Keratinocyte (primary cell): ENCODE measurements around the gene UBXN2A. TPM values are rescaled to one million over a fixed set of nuclear protein-coding genes. Genes with fewer than 3 reads are reported as not detected.
A peak's percentile ranks its signal among the peaks of the same experiment; 100 is the strongest.

Experiments
- DNase-seq: peaks from one replicate; pipeline ENCODE4 v3.0.0-alpha.2; 2011; ENCODE audit warnings: low read depth, missing footprints, low spot score
- FAIRE-seq: peaks from 2 replicates; lab custom pipeline; 2011; peaks lifted over from hg19 to GRCh38; lab: Jason Lieb, UNC
- H2AFZ ChIP-seq: 2 replicates; pipeline ENCODE4 v1.6.0; 2012; ENCODE audit warnings: low read length, control low read depth, inconsistent platforms; ENCODE audit not compliant: control insufficient read depth
- H3K27ac ChIP-seq: 2 replicates; pipeline ENCODE4 v1.5.1; 2011; ENCODE audit warnings: low read length; ENCODE audit not compliant: control insufficient read depth, insufficient read depth
- H3K27me3 ChIP-seq: 3 replicates; pipeline ENCODE4 v1.6.0; 2011; ENCODE audit warnings: low read length; ENCODE audit not compliant: control insufficient read depth, insufficient read depth; ENCODE audit errors: extremely low read depth
- H3K36me3 ChIP-seq, 2 experiments: 2 replicates in 1 of 2; 3 replicates in 1 of 2; pipeline ENCODE4 v1.5.1; 2011; ENCODE audit warnings: low read length in 2 of 2, mild to moderate bottlenecking in 1 of 2; ENCODE audit not compliant: control insufficient read depth in 2 of 2, insufficient read depth in 2 of 2; ENCODE audit errors: extremely low read depth in 1 of 2
- H3K4me1 ChIP-seq: 3 replicates; pipeline ENCODE4 v1.5.1; 2011; ENCODE audit warnings: low read length; ENCODE audit not compliant: control insufficient read depth, insufficient read depth; ENCODE audit errors: extremely low read depth
- H3K4me2 ChIP-seq: 3 replicates; pipeline ENCODE4 v1.6.0; 2011; ENCODE audit warnings: low read depth, low read length; ENCODE audit not compliant: control insufficient read depth, insufficient read depth; ENCODE audit errors: extremely low read depth
- H3K4me3 ChIP-seq, 3 experiments: fragments of 200-600 bp in 1 of 3; sonication (generic) in 1 of 3; 2 replicates in 2 of 3; 3 replicates in 1 of 3; pipeline ENCODE4 v1.5.1; 2011 to 2016; ENCODE audit warnings: low read length in 3 of 3, mild to moderate bottlenecking in 3 of 3, control low read depth in 2 of 3, inconsistent platforms in 1 of 3, low read depth in 1 of 3, mixed read lengths in 1 of 3, mixed run types in 1 of 3, moderate library complexity in 1 of 3; ENCODE audit not compliant: control insufficient read depth in 2 of 3, insufficient read depth in 2 of 3; ENCODE audit errors: extremely low read depth in 1 of 3
- H3K79me2 ChIP-seq: 2 replicates; pipeline ENCODE4 v1.6.0; 2012; ENCODE audit warnings: low read length; ENCODE audit not compliant: control insufficient read depth, insufficient read depth
- H3K9ac ChIP-seq: 3 replicates; pipeline ENCODE4 v1.6.0; 2011; ENCODE audit warnings: low read length; ENCODE audit not compliant: control insufficient read depth, insufficient read depth; ENCODE audit errors: extremely low read depth
- H3K9me1 ChIP-seq: 3 replicates; pipeline ENCODE4 v1.6.0; 2011; ENCODE audit warnings: low read length; ENCODE audit not compliant: control insufficient read depth, insufficient read depth; ENCODE audit errors: extremely low read depth
- H3K9me3 ChIP-seq: 2 replicates; pipeline ENCODE4 v1.5.1; 2012; ENCODE audit warnings: low read depth, low read length; ENCODE audit not compliant: control insufficient read depth
- H4K20me1 ChIP-seq: 3 replicates; pipeline ENCODE4 v1.6.0; 2011; ENCODE audit warnings: low read length; ENCODE audit not compliant: control insufficient read depth, insufficient read depth; ENCODE audit errors: extremely low read depth
- EZH2 ChIP-seq: IDR thresholded peaks from one replicate; pipeline ENCODE4 v1.6.1; 2012; ENCODE audit warnings: inconsistent platforms, mild to moderate bottlenecking, low read length, moderate library complexity
- dilution Hi-C: fragments of 300-500 bp; cut with MboI; formaldehyde crosslinking; loops from one replicate; pipeline ENCODE4 v1.7.0; 2020; ENCODE audit warnings: low sequenced_read_pairs; ENCODE audit not compliant: extremely low pct_ligation_motif_present
- polyA plus RNA-seq, 5 experiments: library from polyadenylated mRNA; depleted of rRNA in 3 of 5; stranded (reverse) in 3 of 5; stranded (forward) in 1 of 5; unstranded in 1 of 5; fragments of >200 nt; gene quantifications; 1 replicate in 1 of 5; 2 replicates in 3 of 5; 3 replicates in 1 of 5; pipeline versions ENCODE4 v1.2.1 to v1.2.3, GENCODE V29; 2011 to 2012; ENCODE audit warnings: missing spikeins in 2 of 5, low read depth in 1 of 5, low replicate concordance in 1 of 5
- TF ChIP-seq, protein P1 (sequence below), 3 experiments: IDR thresholded peaks in 1 of 3; conservative IDR thresholded peaks in 1 of 3; optimal IDR thresholded peaks in 1 of 3; 2 replicates in 2 of 3; 3 replicates in 1 of 3; pipeline versions ENCODE3 to v1.5.1; 2011; ENCODE audit warnings: low read length in 3 of 3, mild to moderate bottlenecking in 3 of 3, moderate library complexity in 2 of 3, control low read depth in 1 of 3, inconsistent platforms in 1 of 3; ENCODE audit not compliant: insufficient read depth in 2 of 3; ENCODE audit errors: extremely low read depth in 1 of 3

Gene UBXN2A
- polyA plus RNA-seq, 1 donor (not counting 4 experiments of a cell fraction or from before 2014, with no cell fraction given): 11.7 TPM

DNA sequence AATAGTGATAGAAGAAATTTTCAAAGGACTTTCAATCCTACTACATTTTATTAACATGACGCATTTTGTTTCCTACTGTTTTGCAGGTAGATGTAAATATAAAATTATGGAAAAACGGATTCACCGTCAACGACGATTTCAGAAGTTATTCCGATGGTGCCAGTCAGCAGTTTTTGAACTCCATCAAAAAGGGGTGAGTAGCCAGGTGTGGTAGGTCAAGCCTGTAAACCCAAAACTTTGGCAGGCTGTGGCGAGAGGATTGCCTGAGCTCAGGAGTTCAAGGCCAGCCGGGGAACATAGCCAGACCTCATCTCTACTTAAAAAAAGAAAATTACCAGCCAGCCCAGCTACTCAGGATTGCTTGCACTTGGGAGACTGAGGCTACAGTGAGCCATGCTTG is 36.6 kb downstream of the UBXN2A start:
- Histone ChIP-seq H3K4me1 (no peaks in the 10 kb centered on the region), H3K9ac (no peak overlapping the region), H3K9me3 (no peaks in the 10 kb centered on the region), H3K36me3 (no peaks in the 10 kb centered on the region), H3K4me3 (no peak overlapping the region), H4K20me1 (no peaks in the 10 kb centered on the region), H3K27me3 (no peaks in the 10 kb centered on the region), H3K79me2 (no peaks in the 10 kb centered on the region), H3K4me2 (no peak overlapping the region), H2AFZ (no peak overlapping the region), H3K9me1 (no peaks in the 10 kb centered on the region), H3K27ac (no peak overlapping the region)
- TF ChIP-seq EZH2: no peak
- TF ChIP-seq, protein P1, sequence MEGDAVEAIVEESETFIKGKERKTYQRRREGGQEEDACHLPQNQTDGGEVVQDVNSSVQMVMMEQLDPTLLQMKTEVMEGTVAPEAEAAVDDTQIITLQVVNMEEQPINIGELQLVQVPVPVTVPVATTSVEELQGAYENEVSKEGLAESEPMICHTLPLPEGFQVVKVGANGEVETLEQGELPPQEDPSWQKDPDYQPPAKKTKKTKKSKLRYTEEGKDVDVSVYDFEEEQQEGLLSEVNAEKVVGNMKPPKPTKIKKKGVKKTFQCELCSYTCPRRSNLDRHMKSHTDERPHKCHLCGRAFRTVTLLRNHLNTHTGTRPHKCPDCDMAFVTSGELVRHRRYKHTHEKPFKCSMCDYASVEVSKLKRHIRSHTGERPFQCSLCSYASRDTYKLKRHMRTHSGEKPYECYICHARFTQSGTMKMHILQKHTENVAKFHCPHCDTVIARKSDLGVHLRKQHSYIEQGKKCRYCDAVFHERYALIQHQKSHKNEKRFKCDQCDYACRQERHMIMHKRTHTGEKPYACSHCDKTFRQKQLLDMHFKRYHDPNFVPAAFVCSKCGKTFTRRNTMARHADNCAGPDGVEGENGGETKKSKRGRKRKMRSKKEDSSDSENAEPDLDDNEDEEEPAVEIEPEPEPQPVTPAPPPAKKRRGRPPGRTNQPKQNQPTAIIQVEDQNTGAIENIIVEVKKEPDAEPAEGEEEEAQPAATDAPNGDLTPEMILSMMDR (optimal IDR thresholded peaks at IDR 0.05 in 1 of 3, IDR thresholded peaks at IDR 0.05 in 1 of 3, conservative IDR thresholded peaks at IDR 0.05 in 1 of 3; ENCODE audit: extremely low read depth in 1 of 3, insufficient read depth in 2 of 3, low read length in 3 of 3): no peak
- dilution Hi-C loops: no loop called here
- DNase-seq (no peak), FAIRE-seq (no peak)

DNA sequence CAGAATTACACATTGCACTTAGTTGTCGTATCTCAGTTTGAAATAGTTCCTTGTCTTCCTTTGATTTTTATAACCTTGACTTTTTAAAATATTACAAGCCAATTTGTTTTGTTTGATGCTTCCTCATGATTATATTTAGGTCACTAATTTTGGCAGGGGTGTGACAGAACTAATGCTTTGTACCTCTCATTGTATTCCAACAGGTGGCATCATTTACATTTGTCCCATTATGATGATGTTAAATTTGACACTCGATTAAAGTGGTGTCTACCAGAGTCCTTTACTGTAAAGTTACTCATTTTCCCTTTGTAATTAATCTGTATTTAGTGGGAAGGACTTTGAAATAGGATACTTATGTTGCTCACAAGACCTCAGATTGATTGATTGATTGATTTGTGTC is 48.1 kb downstream of the UBXN2A start:
- no peak overlapping the region for H3K4me3 ChIP-seq
- H3K79me2 ChIP-seq: no peaks in the 10 kb centered on the region
- dilution Hi-C loops: no loop called here
- no peaks in the 10 kb centered on the region for H3K4me1 ChIP-seq
- FAIRE-seq (peak; percentile 20), DNase-seq (no peak)
- no peak overlapping the region for H3K9ac ChIP-seq
- no peaks in the 10 kb centered on the region for H3K9me3 ChIP-seq
- no peak overlapping the region for H2AFZ ChIP-seq
- TF ChIP-seq, protein P1 (optimal IDR thresholded peaks at IDR 0.05 in 1 of 3, IDR thresholded peaks at IDR 0.05 in 1 of 3, conservative IDR thresholded peaks at IDR 0.05 in 1 of 3; ENCODE audit: extremely low read depth in 1 of 3, insufficient read depth in 2 of 3, low read length in 3 of 3): peak in 1 of 3 experiments; percentile 14
- TF ChIP-seq EZH2: no peak
- no peak overlapping the region for H3K4me2 ChIP-seq
- no peaks in the 10 kb centered on the region for H3K9me1 ChIP-seq
- H3K27me3 ChIP-seq: no peaks in the 10 kb centered on the region
- no peak overlapping the region for H3K27ac ChIP-seq
- no peaks in the 10 kb centered on the region for H4K20me1 ChIP-seq
- no peaks in the 10 kb centered on the region for H3K36me3 ChIP-seq
